Epithelial cell of esophagus (primary cell): Measurements from ENCODE around the gene GINS2.

Experiments used
- DNase-seq: peaks from one replicate; pipeline ENCODE4 v3.0.0; 2010; ENCODE audit warnings: low read depth
- H3K4me3 ChIP-seq: 2 replicates; pipeline ENCODE4 v1.5.1; 2011; ENCODE audit warnings: mild to moderate bottlenecking, low read length, control low read depth
- CTCF ChIP-seq: IDR thresholded peaks from 2 replicates; pipeline ENCODE4 v1.5.1; 2011; ENCODE audit warnings: low read depth, mild to moderate bottlenecking, low read length, control low read depth, inconsistent platforms; ENCODE audit not compliant: insufficient read depth; ENCODE audit errors: missing control alignments

GINS2 gene

GRCh38 chr16:85651629-85652430 is 36.9 kb downstream of the GINS2 start:
- no peak overlapping the region for H3K4me3 ChIP-seq
- no peak for DNase-seq
- TF ChIP-seq CTCF = no peak

DNA sequence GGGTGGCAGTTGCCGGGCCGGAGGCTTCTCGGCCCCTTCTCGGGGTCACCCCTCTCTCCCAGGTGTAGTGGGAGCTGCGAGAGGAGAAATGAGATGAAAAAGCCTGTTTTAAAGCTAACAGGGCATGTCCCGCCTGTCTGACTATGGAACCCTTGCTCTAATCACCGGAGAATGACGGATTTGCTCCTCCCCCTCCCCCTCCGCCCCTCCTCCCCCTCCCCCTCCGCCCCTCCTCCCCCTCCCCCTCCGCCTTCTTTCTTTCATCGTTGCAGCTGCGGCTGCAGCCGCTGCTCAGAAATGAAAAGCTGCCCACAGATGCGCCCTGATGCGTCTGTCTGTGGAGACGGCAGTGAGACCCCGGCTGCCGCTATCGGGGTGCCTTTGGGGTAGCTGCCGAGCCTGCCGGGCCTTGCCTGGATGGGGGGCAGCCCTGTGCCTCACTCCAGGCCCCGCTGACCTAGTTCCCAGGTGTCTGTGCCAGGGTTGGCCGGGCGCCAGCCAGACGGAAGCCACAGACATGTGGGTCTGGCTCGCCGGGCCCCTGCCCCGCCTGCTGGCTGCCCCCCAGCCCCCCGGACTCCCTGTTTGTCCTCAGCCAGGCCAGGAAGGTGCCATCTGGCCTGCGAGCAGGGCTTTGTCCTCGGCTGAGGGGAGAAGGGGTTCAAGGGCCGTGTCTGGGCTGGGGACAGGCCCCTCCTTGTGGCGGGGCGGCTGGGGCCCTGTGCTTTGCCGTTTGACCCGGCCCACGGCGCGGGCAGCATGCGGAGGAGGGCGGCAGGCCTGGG is 37.7 kb downstream of the GINS2 start:
- H3K4me3 ChIP-seq = no peak overlapping the region
- TF ChIP-seq CTCF = no peak
- no peak for DNase-seq

DNA sequence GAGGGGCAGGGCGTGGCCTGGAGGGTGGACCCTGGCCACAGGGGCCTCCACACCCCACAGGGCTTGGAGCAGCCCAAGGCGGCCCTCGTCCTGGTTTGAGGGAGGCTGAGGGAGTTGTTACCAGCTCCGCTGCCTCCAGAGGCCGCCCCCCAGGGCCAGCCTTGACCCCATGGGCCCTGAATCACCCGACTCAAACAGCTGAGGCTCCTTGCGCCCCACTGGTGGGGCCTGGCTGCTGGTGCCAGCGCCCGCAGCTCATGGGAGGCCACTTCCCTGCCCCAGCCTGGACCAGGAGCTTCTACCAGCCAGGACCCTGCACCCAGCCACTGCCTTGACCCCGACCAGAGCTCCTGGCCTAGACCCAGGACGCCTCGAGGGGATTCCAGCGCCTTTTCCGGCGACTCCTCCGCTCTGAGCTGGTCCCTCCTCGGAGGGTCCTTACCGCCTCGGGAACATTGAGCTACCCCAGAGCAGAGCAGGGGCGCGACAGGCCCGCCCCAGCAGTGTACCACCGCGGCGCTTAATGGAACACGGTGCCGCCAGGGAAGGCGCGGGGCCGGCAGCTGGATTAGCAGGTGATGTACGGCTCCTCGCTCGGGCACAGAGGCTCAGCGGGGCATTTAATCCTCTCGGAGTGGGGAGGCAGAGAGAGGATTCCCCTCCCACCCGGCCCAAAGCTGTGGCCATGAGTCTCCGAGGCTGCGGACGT is 38.5 kb downstream of the GINS2 start:
- no peak overlapping the region for H3K4me3 ChIP-seq
- TF ChIP-seq CTCF = no peak
- no peak for DNase-seq

DNA sequence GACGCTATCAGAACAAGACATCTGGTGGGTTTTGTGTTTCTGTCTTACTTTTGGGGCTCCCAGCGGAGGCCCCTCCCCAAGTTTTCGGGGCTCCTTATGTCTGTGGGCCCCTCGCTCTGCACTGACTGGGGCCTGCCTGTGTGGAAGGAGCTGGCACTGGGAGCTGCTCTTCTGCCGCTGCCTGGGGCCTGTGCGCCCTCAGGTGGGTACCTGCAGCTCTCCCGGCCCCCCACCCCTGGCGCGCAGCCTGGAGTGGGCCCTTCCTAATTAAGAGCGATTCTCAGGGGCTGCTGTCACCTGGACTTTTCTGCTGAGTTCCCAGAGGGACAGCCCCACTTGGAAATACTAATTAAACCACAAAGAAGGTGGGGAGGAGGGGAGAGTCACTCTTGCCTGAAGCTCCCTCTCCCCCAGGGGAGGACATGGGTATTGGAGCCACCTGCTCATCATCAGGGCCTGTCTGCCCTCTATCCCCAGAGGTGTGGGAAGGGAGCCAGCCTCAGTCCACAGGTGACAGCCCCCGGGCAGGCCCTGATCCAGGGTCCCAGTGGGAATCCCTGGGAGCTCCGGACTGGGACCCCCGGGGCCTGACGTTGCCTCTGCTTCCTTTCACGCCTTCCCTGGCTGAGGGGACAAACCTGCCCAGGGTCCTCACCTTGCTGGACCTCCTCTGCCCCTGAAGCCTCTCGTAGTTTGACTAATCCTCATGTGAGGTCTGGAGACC is 39.2 kb downstream of the GINS2 start:
- no peak overlapping the region for H3K4me3 ChIP-seq
- no peak for DNase-seq
- no peak for TF ChIP-seq CTCF

- TF ChIP-seq CTCF = no peak
- no peak for DNase-seq
Observed at GRCh38 chr16:85648805-85649204, 39.9 kb downstream of the GINS2 start.

GRCh38 chr16:85648070-85648714 is 40.6 kb downstream of the GINS2 start:
- no peak for TF ChIP-seq CTCF
- DNase-seq = no peak
- no peak overlapping the region for H3K4me3 ChIP-seq

More at GRCh38 chr16:85648805-85649204, 39.9 kb downstream of the GINS2 start:
- H3K4me3 ChIP-seq = no peak overlapping the region
